Measurements from ENCODE around the gene SH3RF1. TPM values are rescaled to one million over a fixed set of nuclear protein-coding genes. Genes with fewer than 3 reads are reported as not detected.

SH3RF1 gene
- total and polyA plus RNA-seq, 7 donors = 8.2 to 20.8 (median 12.5) TPM

DNA sequence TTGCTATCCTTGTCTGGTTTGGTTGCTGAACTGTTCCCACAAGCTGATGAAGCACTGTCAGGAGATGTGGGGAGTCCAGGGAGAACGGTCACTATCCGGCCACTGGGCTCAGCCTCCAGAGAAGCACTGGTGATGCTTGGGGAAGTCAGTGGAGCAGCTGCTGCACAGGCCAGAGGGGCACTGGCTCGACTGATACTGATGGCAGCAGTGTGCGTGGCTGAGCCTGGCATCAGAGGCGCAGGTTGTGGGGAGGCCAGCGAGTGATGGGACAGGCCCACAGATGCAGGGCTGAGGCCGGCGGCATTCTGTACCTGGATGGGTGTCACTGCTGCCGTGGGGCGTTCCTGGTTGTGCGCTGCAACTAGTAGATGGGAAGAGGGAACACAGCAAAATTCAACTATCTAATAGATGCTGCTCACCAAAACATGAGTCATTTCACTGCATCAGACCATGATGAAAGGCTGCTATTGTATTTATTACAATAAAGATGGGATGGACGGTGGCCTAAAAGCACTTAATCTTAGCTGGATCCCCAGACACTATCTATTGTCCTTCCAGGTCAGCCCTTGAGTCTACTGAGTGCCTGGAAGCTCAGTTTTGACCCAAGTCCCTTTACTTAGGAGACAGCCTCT, 154.4 kb downstream of the SH3RF1 start:
- DNase-seq = no peak
- Histone ChIP-seq H3K4me3 (no peak overlapping the region), H3K9me3 (no peaks in the 10 kb centered on the region), H3K27me3 (no peaks in the 10 kb centered on the region), H3K4me1 (no peaks in the 10 kb centered on the region), H3K27ac (no peak overlapping the region), H3K36me3 (peaks cover 0 to 47% (median 8%) of the 10 kb centered on the region in 4 donors)
- no peak for TF ChIP-seq POLR2AphosphoS5 (IDR thresholded peaks at IDR 0.05)
- no peak for TF ChIP-seq EP300 (IDR thresholded peaks at IDR 0.05)
- TF ChIP-seq, protein P1, sequence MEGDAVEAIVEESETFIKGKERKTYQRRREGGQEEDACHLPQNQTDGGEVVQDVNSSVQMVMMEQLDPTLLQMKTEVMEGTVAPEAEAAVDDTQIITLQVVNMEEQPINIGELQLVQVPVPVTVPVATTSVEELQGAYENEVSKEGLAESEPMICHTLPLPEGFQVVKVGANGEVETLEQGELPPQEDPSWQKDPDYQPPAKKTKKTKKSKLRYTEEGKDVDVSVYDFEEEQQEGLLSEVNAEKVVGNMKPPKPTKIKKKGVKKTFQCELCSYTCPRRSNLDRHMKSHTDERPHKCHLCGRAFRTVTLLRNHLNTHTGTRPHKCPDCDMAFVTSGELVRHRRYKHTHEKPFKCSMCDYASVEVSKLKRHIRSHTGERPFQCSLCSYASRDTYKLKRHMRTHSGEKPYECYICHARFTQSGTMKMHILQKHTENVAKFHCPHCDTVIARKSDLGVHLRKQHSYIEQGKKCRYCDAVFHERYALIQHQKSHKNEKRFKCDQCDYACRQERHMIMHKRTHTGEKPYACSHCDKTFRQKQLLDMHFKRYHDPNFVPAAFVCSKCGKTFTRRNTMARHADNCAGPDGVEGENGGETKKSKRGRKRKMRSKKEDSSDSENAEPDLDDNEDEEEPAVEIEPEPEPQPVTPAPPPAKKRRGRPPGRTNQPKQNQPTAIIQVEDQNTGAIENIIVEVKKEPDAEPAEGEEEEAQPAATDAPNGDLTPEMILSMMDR (IDR thresholded peaks at IDR 0.05) = no peak
- TF ChIP-seq POLR2A (IDR thresholded peaks at IDR 0.05) = no peak
- intact Hi-C loops (cut with DNase I) = no loop called here
- WGBS, 2 donors = 89 to 91% methylated on average over 12 of the region's 12 CpGs

DNA sequence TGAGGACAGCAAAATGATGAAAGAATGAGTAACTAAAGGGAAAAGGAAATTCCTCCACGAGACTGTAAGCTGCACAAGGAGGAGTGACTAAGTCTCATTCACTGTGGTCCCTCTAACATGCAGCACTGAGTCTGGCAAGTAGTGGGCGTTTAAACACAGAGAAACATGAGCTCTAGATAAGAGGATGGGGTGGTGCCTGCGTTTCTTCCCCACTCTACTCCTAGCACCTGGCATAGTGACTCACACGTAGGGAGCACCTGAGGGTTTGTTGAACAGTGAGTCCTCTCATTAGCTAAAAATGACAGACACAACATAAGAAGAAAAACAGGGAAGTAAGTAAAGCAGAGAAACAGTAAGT, 154.9 kb downstream of the SH3RF1 start:
- DNase-seq = no peak
- no peak overlapping the region for H3K4me3 ChIP-seq
- TF ChIP-seq, protein P1 (IDR thresholded peaks at IDR 0.05) = no peak
- TF ChIP-seq POLR2AphosphoS5 (IDR thresholded peaks at IDR 0.05) (no peak), POLR2A (IDR thresholded peaks at IDR 0.05) (no peak), EP300 (IDR thresholded peaks at IDR 0.05) (no peak)
- no peak overlapping the region for H3K27ac ChIP-seq
- H3K4me1 ChIP-seq = no peaks in the 10 kb centered on the region
- intact Hi-C loops (cut with DNase I) = no loop called here
- peaks cover 0 to 42% (median 7%) of the 10 kb centered on the region in 4 donors for H3K36me3 ChIP-seq
- no peaks in the 10 kb centered on the region for H3K9me3 ChIP-seq
- no peaks in the 10 kb centered on the region for H3K27me3 ChIP-seq
- 8 to 60% methylated on average over 4 of the region's 4 CpGs for WGBS, 2 donors

DNA sequence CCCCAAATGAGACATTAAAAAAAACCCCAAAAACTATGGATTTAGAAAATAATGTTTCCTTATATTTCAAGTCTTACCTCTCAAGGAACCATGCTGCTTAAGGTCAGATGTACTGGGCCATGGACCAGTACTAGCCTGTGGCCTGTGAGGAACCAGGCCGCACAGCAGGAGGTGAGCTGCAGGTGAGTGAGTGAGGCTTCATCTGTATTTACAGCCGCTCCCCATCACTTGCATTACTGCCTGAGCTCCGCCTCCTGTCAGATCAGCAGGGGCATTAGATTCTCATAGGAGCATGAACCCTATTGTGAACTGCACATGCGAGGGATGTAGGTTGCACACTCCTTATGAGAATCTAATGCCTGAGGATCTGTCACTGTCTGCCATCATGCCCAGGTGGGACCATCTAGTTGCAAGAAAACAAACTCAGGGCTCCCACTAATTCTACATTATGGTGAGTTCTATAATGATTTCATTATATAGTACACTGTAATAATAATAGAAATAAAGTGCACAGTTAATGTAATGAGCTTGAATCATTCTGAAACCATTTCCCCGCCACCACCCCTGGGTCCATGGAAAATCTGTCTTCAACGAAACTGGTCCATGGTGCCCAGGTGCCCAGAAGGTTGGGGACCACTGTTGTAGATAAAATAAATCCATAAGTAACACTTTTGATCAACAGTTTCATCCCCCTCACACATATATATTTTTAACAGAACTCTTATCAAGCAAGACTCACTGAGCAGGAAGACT, 155.4 kb downstream of the SH3RF1 start:
- no peaks in the 10 kb centered on the region for H3K27me3 ChIP-seq
- no peak overlapping the region for H3K27ac ChIP-seq
- 49 to 82% methylated on average over 6 of the region's 6 CpGs for WGBS, 2 donors
- no peak for TF ChIP-seq EP300 (IDR thresholded peaks at IDR 0.05)
- TF ChIP-seq POLR2A (IDR thresholded peaks at IDR 0.05) = no peak
- no peak for TF ChIP-seq POLR2AphosphoS5 (IDR thresholded peaks at IDR 0.05)
- TF ChIP-seq, protein P1 (IDR thresholded peaks at IDR 0.05) = no peak
- no peaks in the 10 kb centered on the region for H3K9me3 ChIP-seq
- H3K4me3 ChIP-seq = no peak overlapping the region
- peaks cover 0 to 45% (median 9%) of the 10 kb centered on the region in 4 donors for H3K36me3 ChIP-seq
- H3K4me1 ChIP-seq = no peaks in the 10 kb centered on the region
- intact Hi-C loops (cut with DNase I) = no loop called here
- no peak for DNase-seq

DNA sequence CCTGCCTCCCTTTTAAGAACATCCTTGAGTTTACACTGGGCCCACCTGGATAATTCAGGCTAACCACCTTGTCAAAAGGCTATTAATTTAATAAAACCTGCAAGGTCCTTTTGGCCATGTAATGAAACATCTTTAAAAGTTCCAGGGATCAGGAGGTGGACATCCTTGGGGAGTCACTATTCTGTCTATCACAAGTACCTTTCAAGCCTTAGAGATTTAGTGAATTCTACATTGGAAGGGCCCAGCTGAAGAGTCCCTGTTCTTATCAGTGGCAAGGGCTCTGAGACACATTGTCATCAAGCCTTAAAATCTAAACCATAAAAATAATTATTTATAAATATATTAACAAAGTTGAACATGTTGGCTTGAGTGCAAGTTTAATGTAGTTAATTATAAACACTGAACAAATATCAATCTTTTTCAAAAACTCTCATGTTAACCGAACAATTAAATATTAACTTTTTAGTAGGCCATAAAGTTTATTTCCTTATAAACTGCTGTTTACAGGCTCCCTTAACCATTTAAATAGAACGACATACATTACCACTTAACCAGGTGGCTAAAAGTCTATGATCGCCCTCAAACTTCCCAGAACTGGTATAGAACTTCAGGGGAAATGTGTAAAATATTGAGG, 156.3 kb downstream of the SH3RF1 start:
- Histone ChIP-seq H3K4me1 (no peaks in the 10 kb centered on the region), H3K36me3 (peaks cover 0 to 45% (median 9%) of the 10 kb centered on the region in 4 donors), H3K27me3 (no peaks in the 10 kb centered on the region), H3K4me3 (no peak overlapping the region), H3K9me3 (no peaks in the 10 kb centered on the region), H3K27ac (no peak overlapping the region)
- DNase-seq = no peak
- 20 to 64% methylated on average over 3 of the region's 3 CpGs for WGBS, 2 donors
- intact Hi-C loops (cut with DNase I) = no loop called here
- TF ChIP-seq EP300 (IDR thresholded peaks at IDR 0.05) (no peak), POLR2AphosphoS5 (IDR thresholded peaks at IDR 0.05) (no peak), POLR2A (IDR thresholded peaks at IDR 0.05) (no peak)
- TF ChIP-seq, protein P1 (IDR thresholded peaks at IDR 0.05) = no peak

All from sigmoid colon (tissue), 7 donors.